Ecto neural progenitor cell (in vitro differentiated cells): ENCODE measurements around the gene HAUS1.

ENCODE experiments used
- DNase-seq: peaks from one replicate; pipeline ENCODE4 v3.0.0-alpha.2; 2018; ENCODE audit warnings: low spot score

Gene HAUS1, protein sequence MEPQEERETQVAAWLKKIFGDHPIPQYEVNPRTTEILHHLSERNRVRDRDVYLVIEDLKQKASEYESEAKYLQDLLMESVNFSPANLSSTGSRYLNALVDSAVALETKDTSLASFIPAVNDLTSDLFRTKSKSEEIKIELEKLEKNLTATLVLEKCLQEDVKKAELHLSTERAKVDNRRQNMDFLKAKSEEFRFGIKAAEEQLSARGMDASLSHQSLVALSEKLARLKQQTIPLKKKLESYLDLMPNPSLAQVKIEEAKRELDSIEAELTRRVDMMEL

DNA sequence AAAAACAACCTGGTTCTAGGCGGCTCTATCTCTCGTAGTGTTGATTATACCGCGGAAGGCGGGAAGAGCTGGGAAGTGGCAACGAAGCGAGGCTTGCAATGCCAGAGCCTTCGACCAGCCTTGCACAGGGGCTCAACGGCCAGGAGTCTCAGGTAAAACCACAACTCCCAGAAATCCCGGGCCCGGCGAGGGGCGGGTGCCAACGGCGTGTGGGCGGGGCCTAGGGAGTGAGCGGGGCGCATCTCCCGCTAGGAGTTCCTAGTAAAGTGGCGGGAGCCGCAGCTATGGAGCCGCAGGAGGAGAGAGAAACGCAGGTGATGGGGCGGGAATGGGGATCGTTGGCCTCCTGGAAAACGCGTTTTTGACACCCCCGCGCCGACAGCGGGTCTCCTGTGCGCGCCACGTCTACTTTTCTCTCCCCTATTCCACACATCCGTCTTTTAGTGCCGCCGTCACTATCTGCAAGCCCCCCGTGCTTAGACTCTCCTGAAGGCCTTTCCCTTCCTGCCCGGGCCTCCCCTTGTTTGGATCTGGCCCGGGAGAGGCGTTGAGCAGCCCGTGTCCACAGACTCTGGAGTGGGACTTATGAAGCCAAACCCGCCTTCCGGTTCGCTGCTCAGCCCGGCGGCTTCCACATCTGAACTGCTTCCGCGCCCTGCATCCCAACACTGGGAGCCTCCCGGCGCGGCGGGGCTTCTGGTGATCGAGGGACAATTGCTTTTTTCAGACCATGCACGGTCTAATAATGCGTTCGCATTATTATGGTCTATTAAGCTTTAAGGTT, at the start of gene HAUS1:
Gene HAUS1, plus strand, starts transcription at position 258 of the 784 bp plus-strand sequence. Its CDS starts 27 bp downstream, at position 285.
- peak; percentile 96 for DNase-seq

DNA sequence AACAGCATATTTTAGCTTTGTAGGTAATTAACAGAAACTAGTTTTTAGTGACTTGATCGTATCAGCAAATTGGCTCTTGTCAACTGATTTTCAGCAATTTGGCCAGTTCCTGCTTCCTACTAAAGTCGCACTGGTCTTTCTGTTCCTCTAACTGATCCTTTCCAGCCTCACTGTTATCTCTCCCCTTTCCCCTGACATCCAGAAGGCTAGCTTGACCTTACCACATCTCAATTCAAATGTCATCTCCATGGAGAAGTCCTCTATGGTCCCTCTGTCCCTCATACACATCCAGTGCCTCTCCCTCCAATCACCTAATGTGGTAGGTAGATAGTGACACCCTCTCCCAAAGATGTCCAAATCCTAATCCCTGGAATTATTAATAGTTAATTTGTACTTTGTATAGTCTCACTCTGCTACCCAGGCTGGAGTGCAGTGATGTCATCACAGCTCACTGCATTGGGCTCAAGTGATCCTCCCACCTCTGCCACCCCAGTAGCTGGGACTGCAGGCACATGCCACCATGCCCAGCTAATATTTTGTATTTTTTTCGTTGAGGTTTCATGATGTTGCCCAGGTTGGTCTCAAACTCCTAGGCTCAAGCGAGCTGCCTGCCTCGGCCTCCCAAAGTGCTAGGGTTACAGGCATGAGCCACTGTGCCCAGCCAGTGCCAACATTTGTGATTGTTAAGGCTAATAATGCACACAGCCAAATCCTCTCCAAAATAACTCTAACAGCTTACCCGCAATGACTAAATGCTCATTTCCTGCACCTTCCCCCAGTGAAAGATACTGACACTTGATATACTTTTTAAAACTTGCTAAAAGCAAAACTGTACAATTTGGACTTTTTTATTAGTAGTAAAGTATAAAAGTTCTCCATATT, 49.0 kb upstream of the HAUS1 start:
- no peak for DNase-seq

DNA sequence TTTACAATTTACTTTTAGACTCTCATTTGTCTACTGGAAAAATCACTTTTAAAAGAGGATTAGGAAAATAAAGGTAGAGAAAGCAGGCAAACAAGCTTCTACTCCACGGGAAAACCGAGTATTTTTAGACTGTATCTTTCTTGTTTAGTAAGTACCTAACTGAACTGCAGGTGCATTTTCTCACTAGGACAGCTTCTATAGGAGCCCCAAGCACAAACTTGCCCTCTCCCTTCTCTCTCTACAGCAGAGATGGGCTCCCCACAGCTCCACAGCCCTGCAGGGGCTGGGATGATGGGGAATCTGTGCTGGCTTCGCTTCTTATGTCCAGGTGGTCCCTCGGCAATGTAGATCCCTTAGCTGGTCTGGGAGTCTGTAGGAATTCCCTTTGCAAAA, 48.4 kb upstream of the HAUS1 start:
- no peak for DNase-seq

DNA sequence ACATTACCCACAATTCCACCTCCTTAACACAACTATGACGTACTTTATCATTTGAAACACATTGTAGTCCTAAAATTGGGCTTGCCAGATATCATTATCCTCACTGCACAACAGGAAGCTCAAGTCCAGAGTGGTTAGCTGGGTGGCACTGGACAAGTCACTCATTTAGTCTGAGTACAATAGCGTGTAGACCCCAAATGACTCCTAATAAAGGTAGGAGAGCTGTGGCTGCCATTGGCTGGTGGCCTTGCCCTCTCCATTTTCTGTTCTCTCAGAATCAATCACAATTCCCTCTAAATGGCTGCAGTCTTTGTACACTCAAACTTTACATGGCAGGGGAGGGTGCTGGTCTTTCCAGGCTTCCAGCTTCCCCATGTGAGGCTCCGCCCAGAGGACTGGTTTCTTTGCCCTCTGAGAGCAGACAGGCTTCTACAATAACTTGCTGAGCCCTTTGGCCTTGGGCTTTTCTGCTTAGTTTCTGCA, 43.8 kb upstream of the HAUS1 start:
- DNase-seq: no peak

DNA sequence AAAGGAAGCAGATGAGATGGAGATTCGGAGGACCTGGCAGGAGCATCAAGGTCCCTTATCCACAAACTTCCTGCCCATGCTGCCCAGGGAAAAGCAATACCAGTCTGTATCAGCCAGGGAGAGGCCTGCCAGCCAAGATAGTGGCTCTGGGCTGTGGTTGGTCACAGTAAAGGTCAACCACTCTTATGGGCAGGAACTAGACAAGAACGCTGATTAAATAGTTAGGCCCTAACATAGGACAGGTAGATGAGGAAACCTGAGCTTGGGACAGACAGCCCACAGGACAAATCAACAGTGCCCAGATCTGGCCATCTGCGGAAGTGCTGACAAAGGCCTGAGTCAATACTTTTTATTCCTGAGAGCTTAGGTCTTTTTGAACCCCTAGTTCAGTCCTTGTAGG, 42.8 kb upstream of the HAUS1 start:
- no peak for DNase-seq

DNA sequence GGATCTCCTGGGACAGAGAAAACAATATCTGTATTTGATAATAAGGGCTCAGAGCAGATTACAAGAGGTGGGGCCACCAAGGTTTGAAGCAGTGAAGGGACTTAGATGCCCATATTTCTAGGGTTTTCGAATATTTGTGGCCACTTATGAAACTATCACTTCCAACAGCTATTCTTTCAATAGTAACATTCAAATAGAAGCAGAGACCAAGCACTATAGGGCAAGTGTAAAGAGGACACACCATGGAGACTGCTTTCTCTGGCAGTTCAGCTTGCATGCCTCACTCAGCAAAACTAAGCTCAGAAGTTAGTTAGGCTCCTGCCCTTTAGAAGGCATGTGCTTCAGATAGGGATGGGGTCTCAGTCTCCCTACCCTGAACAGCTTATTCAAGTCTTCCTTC, 42.4 kb upstream of the HAUS1 start:
- DNase-seq: no peak

DNA sequence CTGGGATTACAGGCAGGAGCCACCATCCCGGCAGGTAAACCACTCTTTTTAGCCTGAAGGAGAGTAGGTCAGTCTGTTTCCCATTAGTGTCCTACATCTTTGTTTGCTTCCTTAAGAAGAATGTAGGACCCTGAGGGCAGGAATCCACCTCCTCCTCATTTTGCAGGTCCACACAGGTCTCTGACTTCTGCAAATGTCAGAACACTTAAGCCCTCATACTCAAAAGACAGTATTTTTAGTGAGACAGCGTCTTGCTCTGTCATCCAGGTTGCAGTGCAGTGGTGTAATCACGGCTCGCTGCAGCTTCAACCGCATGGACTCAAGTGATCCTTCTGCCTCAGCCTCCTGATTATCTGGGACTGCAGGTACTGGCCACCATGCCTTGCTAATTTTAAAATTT, 41.4 kb upstream of the HAUS1 start:
- no peak for DNase-seq

DNA sequence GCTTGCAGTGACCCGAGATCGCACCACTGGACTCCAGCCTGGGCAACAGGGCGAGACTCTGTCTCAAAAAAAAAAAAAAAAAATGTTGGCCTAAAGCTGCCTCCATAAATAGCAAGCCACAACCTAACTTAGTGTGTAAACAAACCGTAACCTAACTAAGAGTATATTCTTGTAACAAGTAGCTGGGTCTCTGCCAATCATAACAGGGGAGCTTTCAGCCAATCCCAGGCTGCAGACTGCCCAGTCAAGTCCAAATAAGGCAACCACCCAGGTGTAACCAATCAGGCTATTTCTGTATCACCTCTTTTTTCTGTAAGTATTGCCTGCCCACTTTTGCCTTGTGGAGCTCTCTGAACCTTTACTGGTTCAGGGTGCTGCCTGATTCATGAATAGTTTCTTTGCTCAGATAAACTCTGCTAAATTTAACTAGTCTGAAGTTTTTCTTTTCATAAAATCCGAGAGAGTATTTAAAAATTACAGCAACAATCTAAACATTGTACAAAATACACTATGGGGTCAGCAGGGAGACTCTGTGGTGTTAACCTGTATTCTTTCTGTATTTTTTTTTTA, 36.7 kb upstream of the HAUS1 start:
- DNase-seq: no peak

DNA sequence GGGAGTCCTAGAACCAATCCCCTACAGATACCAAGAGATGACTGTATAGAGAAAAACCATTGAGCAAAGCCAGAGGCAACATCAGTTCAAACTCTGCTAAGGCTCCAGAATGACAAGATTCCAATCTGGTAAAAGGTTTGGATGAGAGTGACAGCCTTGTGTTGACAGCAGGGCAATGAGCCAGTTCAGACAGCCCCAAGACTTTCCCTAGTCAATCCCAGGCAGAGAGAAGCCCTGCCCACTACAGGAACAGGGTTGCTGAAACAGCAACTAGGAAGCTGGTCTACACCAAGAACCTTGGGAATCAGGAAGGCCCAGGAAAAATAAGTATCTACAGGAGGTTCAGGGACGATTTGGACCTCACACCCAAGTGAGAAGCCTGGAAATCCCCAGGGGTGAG, 35.4 kb upstream of the HAUS1 start:
- no peak for DNase-seq

DNA sequence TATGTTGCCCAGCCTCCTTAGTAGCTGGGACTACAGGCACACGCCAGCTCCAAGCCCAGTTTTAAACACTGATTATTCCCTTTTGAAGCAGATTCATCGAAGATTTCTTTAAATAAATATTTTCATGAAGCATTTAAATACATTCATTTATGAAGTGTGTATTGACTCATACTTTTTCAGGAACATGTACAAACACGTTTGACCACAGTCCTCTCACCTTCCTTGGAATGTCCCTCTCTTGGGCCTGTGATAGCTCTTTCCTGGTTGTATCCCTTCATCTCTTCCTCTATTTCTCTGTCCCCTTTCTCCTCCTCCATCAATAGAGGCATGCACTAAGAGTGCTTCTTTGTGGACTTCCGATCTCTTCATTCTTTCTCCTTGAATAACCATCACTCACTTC, 34.7 kb upstream of the HAUS1 start:
- no peak for DNase-seq

DNA sequence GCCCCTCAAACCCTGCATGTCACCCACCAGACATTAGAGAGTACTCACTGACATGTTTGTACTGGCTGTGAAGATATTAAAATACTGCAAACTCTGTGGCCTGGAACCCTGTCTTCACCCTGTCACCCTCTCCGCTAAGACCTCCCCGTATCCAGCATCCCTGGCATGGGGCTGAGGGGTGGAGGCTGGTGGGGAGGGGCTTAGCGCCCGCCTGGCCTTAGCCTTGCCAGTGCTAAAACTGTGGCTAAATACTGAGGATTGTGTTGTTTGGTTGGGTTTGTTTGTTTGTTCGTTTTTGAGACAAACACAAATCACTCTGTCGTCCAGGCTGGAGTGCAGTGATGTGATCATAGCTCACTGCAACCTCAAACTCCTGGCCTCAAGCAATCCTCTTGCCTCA, 34.0 kb upstream of the HAUS1 start:
- DNase-seq: no peak

DNA sequence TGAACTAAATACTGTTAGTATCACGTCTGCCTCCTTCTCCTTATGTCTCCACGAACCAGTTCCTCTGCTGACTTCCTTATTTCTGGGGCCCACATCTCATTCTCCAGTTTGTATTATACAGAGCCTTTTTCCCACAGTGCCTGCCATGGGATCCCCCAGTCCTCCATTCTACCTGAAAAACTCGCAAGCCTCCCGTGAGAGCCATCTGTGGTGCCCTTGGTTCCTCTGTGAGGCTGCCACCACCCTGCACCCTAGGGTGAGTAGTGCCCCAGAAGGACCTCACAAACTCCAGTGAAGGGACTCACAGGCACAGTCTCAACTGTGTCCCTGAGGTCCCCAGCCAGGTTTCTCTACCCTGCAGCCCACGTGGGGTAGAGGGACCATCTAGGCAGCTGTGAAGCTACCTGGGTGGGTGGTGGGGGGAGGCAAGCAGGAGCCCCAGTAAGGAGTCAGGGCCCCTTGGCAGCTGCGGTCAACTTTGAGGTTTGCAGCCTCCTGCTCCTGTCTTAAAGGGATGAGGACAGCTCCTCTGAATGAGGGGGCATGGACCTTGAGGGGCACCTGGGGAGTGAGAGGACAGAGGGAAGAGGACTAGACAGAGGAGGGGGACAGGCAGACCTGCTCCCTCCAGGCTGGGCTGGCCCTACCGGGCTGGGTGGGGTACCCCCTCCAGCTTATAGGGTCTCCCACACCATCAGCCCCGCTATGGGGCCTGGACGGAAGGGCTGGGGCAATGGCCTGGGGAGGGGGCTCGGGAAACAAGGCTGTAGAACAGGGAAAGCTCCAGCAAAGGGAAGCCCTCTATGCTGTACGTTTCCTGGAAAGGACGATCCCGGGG, 33.2 kb upstream of the HAUS1 start:
- DNase-seq: no peak

DNA sequence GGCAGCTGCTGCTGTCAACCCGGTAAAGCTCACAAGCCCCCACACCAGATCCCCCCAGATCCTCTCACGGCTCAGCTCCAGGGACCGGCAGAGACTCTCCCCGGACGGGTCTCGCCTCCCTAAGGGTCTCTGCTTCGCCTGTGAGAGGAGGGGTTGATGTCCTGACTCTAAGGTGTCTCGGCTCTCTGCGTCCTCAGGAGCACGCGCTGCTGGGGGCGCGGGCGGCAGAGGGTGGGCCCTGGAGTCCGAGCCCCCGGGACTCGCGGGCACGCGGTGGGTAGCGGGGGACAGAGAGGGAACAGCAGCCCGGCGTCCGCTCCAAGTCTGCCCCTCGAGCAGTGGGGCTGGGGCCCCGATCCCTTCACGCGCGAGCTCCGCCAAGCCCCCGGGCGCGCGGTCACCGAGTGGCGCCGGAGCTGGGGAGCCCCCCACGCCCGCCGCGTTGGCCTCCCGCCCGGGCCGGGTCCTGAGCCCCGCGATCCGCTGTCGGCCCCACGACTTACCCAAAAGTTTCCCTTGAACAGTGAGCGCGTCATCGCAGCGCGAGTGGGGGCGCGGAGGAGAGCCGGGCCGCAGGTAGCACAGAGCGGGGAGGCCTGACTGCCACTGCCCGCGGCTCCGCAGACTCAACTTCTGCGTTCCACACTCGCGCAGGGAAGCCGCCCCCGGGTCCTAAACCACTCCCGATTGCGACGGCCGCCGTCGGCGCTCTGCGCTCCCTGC, 32.4 kb upstream of the HAUS1 start, which contains the start of gene PSTPIP2:
Gene PSTPIP2, minus strand, starts transcription at position 608 of the 723 bp plus-strand sequence. Its CDS starts 72 bp downstream, at position 536.
- peak; percentile 77 for DNase-seq

DNA sequence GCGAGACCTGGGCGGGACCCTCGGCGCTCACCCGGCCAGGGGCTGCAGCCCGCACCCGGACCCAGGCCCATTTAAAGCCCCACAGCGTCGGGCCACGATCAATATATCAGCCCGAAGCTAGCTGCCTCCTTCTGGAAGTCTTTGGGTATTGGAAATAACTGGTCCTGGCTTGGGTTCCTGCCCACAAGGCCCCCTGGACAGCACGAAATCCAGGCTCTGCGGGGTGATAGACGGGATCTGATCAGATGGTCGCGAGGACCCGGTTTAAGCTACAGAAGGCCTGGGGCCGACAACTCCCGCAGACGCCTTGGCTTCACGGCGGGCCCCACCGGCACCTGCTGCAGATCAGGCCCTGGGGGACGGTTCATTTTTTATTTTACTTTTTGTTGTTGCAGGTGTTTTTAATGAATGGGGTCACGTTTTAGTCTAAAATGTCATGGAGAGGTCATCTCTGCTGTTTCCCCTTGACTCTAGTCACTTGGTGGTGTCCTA, 31.8 kb upstream of the HAUS1 start:
- no peak for DNase-seq

DNA sequence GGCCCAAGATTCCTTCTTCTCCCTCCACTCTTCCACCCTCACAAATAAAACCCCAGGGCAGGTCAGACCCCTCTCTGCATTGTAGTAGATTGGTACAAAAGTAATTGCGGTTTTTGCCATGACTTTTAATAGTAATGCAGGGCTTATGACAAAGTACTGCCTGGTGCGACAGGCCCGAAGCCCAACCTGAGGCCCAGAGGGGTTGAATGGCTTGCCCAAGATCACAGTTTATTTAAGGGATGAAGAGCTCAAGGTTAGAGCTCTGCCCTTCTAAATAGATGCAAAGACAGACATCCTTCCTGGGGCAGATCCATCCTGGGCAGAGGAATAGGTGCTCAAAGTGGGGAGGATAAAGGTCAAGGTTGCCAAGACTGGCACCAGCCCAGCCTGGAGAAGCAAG, 31.2 kb upstream of the HAUS1 start:
- DNase-seq: no peak

DNA sequence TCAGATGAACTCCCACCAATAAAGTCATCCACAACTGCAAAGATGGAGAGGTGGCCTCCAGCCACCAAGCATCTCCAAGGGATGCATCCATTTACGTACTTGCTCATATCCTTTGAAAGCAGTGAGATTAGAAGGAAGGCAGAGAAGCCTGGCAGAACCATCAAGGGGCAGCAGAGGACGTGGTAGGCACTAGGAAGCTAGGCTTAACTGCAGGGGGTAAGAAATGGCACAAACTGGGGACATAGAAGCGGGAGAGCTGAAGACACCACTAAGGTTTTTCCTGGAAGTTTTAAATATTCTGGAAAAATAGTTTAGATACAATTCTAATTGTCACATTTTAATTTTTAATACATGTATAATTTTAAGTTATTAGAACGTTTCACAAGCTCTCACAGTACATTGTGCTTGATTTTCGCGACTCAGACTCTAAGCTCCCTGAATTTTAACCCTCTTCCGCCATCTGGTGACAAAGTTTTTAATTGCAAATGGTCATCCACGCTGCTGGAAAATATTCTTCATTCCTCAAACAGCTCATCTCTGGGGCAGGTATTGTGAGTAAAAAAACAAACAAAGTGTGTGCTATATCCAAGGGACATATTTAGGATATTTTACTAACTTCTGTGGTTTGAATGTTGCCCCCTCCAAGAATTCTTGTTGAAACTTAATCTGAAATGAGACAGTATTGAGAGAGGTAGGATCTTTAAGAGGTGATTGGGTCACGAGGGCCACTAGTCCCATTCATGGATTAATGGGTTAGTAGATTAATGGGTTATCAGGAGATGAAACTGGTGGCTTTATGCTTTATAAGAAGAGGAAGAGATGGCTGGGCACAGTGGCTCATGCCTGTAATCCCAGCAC, 30.5 kb upstream of the HAUS1 start:
- DNase-seq: no peak

DNA sequence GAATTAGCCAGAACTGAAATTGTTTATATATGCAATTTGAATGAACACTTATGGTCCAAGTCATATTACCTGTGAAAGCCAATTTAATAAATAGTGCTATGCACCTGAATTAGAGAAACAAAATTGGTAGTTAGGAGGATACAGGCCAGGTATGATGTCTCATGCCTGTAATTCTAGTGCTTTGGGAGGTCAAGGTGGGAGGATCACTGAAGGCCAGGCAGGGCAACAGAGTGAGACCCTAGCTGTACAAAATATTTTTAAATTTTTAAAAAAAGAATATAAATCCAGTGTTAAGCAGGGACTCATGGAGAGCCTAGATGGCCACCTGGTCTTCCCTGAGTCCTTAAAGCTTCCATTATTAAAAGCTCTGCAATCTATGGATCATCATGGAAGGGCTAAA, 24.8 kb upstream of the HAUS1 start:
- no peak for DNase-seq

DNA sequence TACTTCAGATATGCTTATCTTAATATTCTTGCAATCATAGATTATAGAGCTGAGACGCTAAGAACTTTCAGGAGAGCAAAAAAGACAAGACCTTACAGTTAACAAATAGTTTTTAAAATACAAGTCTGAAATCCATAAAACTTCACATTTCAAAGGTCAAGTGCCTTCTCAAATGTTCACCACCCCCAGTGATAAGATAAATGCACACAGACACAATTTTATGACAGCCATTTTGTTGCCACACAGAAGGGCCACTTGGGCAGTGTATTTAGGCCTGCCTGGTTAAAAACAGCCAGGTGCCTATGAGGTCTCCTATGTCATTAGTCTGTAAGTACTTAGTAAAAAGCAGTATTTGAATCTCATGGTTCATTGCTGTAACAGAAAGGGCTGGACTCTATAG, 24.0 kb upstream of the HAUS1 start:
- peak; percentile 6 for DNase-seq

DNA sequence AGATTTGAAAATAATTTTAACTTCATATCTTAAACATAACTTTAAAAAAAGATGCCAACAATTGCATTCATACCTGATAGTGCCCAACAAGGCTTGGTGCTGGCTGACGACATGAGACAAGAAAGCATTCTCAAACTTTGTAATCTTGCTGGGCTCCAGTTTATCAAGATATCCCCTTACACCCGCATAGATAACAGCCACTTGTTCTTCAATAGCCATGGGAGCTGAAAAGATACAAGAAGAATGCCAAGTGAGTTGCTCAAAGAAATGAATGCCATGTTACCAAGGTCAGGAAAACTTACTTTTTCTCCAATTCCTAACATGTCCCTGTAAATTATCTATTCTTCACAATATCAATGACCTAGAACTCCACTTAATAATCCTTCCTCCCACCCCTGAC, 19.8 kb upstream of the HAUS1 start:
- peak; percentile 5 for DNase-seq
